Skeletal muscle cell (primary cell): ENCODE results near the gene OGFOD2.

Experiments used
- DNase-seq: peaks from one replicate; pipeline ENCODE4 v3.0.0-alpha.2; 2010; ENCODE audit warnings: low read depth
- H3K4me3 ChIP-seq: 2 replicates; pipeline ENCODE4 v1.5.1; 2011; ENCODE audit warnings: low read depth, mild to moderate bottlenecking, control low read depth, low read length, moderate library complexity

The OGFOD2 gene

DNA sequence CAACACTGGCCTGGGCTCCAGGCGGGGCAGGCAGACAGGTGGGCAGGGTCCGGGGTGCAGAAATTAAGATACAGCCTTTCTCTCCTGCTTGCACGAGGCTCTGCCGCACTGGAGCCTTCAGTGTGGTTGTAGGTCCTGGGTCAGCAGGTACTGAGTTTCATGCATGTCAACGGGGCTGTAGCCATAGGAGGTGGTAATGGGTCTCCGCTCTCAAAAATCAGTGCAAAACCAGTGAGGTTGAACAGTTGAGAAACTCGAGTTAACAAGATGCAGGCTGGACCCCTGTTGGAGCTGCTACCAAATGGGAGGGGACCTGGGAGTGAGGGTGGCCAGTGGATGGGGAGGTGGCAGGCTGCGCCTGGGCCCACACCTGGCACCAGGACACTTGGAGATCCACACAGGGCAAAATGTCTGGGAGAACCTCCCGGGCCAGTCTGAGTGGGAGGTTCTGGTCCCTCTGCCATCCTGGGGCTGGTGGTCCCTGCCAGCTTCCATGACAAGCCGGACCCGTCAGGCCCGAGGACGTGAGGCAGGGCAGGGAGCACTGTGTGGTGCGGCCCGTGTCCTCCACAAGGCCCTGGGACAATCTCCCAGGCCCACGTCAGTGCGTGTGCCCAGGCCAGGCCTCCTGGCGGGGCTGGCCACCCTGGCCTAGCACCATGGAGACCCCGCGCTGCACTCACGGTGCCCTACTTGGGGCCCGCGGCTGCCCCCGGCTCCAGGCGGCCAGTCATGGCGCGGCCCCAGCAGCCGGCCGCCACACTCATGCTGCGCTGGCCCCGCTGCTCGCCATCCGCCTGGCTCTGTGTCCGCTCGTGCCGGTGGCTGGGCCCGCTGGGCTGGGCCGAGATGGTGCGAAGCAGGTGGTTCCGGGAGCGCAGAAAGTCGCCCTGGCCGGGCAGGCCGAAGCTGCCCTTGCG lies 10.6 kb downstream of the OGFOD2 start:
- DNase-seq = no peak
- no peak overlapping the region for H3K4me3 ChIP-seq

DNA sequence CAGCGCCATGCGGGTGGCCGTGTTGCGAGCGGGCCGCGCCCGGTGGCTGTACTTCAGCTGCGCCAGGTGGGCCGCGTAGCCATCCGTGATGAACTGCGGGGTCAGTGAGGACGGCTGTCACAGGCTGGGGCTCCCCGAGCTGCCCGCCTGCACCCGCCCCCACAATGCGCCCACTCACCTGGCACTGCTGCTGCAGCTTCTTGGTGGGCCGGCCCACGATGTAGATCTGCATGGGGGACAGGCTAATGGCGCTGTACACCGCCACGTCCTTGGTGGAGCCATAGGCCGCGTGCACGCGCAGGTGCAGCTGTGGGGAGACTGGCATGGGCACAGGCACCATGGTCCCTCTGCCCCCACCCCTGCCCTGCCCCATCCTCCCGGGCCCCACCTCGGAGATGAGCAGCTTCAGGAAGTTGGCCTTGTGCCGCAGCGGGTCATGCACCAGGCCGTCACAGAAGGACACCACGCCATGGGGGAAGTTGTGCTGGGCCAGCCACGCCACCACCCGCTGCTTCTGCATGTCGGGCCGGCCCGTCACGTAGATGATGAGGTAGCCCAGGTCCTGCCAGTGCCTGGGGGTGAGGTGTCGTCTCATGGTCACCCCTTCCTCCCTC lies 11.3 kb downstream of the OGFOD2 start:
- DNase-seq = no peak
- no peak overlapping the region for H3K4me3 ChIP-seq

- no peak for DNase-seq
- no peak overlapping the region for H3K4me3 ChIP-seq
These were observed 12.3 kb downstream of the OGFOD2 start for GRCh38 chr12:122987086-122987951.

- no peak overlapping the region for H3K4me3 ChIP-seq
- no peak for DNase-seq
These were observed 13.0 kb downstream of the OGFOD2 start for GRCh38 chr12:122988036-122988435.

DNA sequence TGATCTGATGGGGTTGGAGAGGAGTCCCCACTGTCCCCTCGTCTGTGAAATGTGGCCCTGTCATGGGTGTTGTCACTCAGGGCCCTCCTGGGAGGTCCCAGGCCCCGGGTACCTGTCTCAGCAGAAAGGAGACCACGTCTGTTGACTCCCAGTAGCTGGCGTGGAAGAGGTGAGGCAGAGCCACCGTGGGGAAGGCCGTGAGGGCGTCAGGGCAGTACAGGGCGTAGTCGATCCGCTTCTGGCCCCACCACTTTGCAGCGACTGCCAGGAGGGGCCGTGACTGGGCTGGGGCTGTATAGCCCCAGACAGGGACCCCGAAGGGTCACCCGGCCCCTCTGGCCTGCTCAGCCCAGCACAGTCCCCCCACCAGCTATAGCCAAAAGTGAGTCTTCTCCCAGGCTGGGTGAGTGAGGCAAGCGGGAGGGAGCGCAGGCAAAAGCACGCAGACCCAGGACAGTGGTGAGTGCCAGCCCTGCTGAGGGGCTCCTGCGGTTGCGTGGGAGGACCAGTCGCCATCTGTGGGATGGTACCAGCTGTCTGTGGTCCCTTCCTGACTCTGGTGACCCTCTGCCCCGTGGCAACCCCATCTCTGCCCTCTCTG lies 13.7 kb downstream of the OGFOD2 start:
- DNase-seq = no peak
- no peak overlapping the region for H3K4me3 ChIP-seq

GRCh38 chr12:122989225-122989839 lies 14.3 kb downstream of the OGFOD2 start:
- no peak overlapping the region for H3K4me3 ChIP-seq
- DNase-seq = no peak

DNA sequence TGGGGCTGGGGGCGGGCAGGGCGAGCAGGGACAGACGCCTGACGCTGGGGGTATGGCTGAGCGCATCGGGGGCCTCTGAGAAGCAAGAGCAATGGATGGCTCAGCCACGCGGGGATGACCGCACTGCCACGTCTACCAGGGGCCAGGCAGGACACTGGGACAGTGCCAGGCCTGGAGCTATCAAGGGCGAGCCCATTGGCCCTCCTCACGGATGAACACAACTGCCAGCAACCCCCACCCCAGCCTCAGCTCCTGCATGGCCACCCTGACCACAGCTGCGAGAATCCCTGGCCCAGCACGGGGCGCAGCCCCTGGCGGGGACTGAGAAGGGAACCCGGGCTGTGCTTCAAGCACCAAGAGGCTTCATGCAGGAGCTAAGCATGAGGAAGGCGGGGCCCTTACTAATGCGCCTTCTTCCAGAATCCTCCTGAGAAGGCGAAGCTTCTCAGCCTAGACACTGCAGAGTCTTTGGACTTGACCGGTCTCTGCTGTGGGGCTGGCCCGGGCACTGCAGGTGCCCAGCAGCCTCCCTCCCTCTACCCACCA lies 14.9 kb downstream of the OGFOD2 start:
- no peak overlapping the region for H3K4me3 ChIP-seq
- DNase-seq = no peak

GRCh38 chr12:122990561-122990960 lies 15.5 kb downstream of the OGFOD2 start:
- DNase-seq = no peak
- no peak overlapping the region for H3K4me3 ChIP-seq

- no peak for DNase-seq
- no peak overlapping the region for H3K4me3 ChIP-seq
These were observed 16.0 kb downstream of the OGFOD2 start for GRCh38 chr12:122990961-122991622.

DNA sequence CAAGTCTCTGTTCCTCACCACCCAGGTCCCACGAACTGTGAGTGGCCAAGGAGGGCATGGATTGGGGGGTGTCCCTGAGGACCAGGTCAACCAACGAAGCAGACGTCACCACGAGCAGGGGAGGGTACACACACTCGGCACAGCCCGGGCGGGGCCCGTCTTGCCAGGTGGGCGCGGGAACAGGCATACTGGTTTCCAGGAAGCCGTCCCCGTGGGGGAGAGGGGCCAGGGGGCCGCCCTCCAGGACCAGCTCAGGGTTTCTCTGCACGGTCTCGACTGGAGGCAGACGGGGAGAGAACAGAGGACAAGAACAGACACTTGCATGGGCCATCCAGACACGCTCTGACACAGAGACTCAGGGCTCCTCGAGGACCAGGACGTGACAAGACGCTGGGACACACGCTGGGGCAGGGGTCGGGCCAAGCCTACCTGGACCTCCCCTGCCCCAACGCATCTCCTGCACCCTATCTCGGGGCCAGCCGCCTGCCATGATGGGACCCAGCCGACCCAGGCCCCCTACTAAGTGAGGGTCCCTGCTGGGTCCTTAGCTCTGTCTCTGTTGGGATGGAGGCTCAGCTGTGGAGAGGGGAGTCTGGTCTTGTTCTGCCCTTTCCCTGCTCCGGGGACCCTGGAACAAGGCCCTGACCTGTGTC lies 16.7 kb downstream of the OGFOD2 start:
- no peak overlapping the region for H3K4me3 ChIP-seq
- DNase-seq = no peak

DNA sequence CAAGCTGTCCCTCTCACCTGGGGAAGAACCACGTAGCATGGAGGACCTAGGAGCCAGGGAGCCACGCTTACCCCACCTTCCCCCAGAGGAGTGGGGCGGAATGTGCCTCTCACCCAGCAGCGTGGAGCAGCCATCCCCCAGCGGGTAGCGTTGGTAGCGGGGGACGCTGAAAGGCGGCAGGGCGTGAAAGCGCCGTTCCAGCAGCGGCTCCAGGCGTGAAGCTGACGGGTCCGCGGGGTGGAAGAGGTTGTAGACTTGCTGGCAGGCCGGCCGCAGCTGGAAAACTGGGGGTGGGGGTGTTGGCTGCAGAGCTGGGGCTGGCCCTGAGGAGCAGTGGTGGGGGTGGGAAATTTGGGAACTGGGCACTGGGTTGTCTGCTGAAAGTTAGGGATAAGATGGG lies 17.3 kb downstream of the OGFOD2 start:
- DNase-seq = no peak

DNA sequence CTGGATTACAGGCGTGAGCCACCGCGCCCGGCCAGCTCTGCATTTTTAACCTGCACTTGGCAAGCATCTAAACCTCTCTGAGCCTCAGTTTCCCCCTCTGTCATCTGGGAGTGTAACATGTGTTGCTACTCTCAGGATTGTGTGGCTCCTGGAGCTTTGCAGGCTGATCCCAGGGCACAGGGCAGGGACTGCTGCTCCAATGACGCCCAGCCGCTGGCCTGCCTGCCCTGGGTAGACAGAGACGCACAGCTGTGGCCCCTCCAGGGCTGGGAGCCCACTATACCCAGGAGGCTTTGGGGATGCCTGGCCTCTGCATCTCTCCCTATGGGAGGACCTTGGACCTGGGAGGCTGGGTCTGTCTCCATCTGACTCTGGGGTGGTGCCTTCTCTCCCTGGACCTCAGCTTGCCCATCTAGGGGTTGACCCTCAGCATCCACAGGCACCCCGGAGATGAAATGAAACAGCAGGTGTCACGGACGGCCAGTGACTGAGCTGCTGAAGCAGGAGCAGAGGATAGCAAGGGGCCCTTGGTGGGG lies 19.2 kb downstream of the OGFOD2 start:
- no peak for DNase-seq
- H3K4me3 ChIP-seq = no peak overlapping the region

More for the DNA sequence above, 17.3 kb downstream of the OGFOD2 start:
- H3K4me3 ChIP-seq = no peak overlapping the region

- no peak overlapping the region for H3K4me3 ChIP-seq
- DNase-seq = no peak
These were observed 19.9 kb downstream of the OGFOD2 start for GRCh38 chr12:122994781-122995502.

- H3K4me3 ChIP-seq = no peak overlapping the region
- DNase-seq = no peak
These were observed 20.6 kb downstream of the OGFOD2 start for GRCh38 chr12:122995503-122996187.

DNA sequence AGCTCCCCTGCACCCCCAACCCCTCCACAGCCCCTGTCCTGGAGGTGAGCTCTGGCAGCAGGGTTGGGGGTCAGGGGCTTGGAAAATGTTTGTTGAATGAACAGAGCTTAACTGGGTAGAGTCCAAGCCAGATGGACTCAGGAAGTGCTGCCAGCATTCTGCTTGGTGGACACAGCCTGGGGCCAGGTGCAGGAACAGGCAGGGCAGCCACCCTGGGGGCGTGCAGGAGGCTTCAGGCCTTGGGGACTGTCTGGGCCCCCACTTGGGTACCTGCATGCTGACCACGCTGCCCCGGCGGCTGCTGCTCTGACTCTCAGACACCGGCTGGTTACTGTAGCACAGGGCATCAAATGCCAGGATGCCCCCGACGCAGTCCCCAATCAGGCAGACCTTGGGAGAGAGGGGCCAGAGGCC lies 21.2 kb downstream of the OGFOD2 start:
- DNase-seq = no peak
- H3K4me3 ChIP-seq = no peak overlapping the region

DNA sequence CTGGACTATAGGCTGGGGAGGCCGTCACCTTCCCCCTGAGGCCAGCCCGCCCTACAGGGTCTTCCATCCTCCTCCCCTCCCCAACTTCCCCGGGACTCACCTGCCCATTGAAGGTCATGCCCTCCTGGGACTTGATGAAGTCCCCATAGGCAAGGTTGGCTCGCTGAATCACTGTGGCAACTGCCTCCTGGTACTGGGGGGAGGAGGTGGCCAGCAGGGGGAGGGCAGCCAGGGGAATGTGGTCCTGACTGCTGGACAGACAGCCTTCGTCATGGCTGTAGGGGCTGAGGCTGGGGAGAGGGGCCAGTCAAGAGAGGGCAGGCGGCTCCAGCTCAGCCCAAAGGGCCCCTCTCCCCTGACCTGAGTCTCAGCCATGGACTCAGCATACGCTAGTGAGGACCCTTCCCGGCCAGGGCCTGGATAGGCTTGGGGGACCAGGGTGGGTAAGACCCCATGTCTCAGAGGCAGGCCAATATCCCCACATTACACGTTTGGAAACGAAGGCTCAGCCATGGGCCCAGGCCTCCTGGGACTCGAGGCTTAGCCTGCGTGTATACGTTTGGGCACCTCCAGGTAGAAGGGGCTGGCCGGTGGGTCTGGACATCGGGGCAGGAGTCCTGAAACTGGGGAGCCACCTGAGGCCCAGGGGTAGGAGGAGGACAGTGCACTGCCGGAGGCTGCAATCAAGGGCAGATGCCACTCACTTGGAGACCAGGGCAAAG lies 21.7 kb downstream of the OGFOD2 start:
- no peak overlapping the region for H3K4me3 ChIP-seq
- DNase-seq = no peak
